Neural progenitor cell (in vitro differentiated cells): Measurements from ENCODE around the gene NDUFV1.

ENCODE experiments used
- EZH2phosphoT487 ChIP-seq: fragments of 200-600 bp; sonication (generic); IDR thresholded peaks from 2 replicates; pipeline ENCODE4 v1.6.1; 2017; ENCODE audit warnings: antibody characterized with exemption
- TF ChIP-seq, protein P1 (sequence below): fragments of 200-600 bp; sonication (generic); IDR thresholded peaks from 2 replicates; pipeline ENCODE4 v1.5.1; 2017; ENCODE audit warnings: antibody characterized with exemption, mild to moderate bottlenecking

- TF ChIP-seq, protein P1, sequence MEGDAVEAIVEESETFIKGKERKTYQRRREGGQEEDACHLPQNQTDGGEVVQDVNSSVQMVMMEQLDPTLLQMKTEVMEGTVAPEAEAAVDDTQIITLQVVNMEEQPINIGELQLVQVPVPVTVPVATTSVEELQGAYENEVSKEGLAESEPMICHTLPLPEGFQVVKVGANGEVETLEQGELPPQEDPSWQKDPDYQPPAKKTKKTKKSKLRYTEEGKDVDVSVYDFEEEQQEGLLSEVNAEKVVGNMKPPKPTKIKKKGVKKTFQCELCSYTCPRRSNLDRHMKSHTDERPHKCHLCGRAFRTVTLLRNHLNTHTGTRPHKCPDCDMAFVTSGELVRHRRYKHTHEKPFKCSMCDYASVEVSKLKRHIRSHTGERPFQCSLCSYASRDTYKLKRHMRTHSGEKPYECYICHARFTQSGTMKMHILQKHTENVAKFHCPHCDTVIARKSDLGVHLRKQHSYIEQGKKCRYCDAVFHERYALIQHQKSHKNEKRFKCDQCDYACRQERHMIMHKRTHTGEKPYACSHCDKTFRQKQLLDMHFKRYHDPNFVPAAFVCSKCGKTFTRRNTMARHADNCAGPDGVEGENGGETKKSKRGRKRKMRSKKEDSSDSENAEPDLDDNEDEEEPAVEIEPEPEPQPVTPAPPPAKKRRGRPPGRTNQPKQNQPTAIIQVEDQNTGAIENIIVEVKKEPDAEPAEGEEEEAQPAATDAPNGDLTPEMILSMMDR: no peak
- no peak for TF ChIP-seq EZH2phosphoT487
Observed at GRCh38 chr11:67600324-67601029, 6.3 kb upstream of the NDUFV1 start.
